NCI-H1417 treated with DMSO at 0.1 percent for 48 hours (cell line): ENCODE data around the gene EDN2.

Source experiments
- DNase-seq: peaks from one replicate; lab custom pipeline; 2025; lab: John Stamatoyannopoulos, UW

The EDN2 gene

GRCh38 chr1:41517062-41517438 lies 32.6 kb upstream of the EDN2 start:
- DNase-seq: no peak

DNA sequence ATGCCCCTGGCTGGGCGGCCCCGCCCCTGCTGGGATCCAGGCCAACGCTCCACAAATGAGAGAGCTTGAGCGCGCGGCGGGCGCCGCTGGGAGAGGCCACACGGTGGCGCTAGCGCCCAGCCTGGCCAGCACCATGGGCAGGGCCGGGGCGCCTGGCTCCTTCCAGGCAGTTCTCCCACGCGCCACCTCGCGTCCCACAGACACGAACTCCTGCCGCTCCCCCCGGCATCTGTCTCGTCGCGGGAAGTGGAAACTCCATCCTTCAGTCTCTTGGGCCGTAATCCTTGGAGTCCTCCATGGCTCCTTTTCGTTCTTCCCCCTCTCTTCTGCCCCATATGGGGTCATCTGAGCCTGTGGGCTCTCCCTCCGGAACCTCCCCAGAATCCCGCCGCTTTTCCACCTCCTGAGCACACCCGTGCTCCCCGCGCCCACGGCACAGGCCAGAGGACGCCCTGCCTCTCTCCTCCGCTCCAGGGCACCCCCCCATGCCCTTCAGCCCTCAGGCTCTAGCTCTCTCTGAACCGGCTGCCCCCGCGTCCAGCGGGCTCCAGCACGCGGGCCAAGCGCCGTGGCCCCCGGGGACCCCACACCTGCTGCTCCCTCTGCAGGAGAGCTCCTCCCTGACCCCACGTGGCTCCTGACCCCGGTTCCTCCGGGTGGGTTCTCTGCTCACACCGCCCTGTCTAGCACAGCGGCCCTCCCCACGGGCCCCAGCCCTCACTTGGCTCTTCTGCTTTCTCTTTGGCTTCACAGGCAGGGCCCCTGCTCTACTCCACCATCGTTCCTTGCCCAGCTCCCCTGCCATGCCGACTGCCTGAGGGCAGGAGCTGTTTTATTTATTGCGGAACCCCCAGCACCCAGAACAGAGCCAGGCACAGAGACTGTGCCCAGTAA lies 31.9 kb upstream of the EDN2 start:
- peak; percentile 45 for DNase-seq

DNA sequence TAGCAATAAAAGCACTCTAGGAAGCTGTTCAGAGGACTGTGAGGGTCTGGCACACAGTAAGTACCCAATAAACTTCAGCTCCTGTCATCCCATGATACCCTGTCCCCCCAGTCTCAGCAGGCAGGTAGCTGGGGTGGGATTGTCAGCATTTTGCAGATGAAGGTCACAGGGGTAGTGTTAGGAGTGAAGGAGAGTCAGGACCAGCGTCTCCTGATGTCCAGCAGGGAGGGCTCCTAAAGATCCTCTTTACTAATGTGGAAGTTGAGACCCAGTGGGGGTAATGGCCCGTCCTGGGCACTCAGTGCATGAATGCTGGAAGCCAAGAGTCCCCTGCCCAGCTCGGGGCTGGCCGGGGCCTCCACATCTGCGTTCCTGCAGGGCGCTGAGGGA lies 31.3 kb upstream of the EDN2 start:
- no peak for DNase-seq

GRCh38 chr1:41515131-41515678 lies 30.7 kb upstream of the EDN2 start:
- no peak for DNase-seq

DNA sequence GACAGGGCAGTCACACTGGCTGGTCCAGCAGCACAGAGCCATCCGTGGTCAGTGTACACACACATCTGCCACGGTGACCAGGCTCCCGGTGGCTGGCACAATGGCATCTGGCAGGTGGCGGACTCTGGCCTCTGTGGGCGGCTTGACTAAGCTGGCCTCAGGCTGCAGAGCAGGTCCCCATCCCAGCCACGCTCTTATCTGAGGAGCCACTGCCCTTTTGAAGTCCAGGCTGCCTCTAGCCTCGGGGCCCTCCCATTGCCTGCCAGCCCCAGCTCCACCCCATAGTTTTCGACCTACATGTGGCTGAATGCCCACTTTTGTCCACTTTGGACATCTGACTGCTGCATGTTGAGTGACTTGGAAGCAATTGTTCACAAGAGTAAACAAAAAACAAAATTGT lies 29.9 kb upstream of the EDN2 start:
- DNase-seq: no peak

GRCh38 chr1:41513383-41513735 lies 28.9 kb upstream of the EDN2 start:
- no peak for DNase-seq

DNA sequence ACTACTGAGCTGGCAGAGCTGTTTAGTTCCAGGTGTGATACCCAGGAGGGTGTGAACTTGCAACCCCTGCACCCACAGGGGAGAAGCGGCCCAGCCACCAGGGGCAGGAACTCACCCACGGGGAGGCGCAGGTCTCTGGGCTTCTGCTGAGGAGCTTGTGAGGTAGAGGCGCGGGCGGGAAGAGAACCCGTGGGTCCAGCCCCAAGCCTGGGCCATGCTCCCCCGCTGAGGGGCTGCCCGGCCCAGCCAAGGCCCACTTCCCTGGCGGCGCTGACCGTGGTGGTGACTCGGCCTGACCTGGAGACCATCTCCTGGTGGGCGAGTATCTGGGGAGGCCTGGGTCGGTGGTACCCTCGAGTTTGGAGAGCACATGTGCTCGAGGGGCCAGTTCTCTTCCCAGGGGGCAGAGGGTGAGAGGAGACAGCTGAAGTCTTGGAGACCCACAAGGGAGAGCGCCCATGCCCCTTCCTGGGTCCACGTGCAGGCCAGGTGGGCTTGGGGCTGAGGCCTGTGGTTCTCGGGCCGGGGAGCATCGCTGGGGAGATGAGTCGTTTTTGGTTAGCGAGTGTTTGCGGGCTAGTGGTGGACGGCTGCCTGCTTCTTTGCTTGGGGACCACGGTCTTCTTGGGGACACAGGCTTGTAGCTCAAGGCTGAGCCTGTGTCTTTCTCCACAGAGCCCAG lies 28.4 kb upstream of the EDN2 start:
- DNase-seq: no peak

DNA sequence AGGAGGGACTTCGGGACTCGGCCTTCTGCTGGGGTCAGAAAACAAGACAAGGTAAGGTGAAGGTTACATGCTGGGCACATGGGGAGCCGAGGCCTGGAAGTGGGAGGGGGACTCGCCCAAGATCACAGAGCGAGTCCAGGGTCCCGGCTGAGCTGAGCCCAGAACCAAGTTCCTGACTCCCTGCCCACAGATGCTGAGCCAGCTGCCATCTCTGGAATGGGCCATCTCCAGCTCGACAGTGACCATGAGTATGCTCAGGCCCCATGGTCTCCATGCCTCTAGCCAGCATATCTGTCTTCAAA lies 26.7 kb upstream of the EDN2 start:
- no peak for DNase-seq

- DNase-seq: no peak
Measured at GRCh38 chr1:41510531-41511238, 26.2 kb upstream of the EDN2 start.

DNA sequence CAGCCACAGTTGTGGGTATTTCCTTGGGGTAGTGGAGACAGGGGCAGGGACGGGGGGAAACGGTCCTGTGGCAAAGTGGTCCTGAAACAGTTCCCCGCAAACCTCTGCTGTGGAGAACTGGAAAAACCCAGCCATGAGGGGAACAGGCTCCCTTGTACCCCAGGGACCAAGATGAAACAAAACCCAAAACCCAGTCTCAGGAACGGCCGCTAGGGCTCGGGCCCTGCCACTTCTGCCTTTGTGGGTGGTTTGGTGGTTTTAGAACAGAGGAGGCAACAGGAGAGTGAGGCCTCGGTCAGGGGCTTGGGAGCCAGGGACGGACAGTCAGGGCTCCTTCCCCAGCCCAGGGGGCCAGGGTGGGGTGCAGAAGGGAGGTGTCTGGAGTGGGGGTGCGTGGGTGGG lies 24.8 kb upstream of the EDN2 start:
- no peak for DNase-seq

DNA sequence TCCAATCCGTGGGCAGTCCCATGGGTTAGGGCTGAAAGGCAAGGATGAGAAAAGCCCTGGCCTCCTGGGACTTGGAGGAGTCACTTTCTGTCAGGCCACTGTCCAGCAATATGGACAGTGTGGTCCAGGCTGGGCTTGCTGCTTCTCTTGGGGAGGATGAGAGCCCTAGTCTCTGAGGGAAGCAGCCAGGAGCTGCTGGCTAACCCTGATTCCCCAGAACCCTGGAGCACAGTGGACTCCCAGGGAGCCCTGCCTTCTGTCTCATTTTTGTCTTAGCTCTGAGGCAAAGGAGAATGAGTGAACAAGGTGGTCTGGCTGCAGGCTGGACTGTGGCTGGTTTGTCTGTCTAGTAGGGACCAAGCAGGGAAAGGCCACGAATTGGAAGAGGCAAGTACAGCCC lies 23.8 kb upstream of the EDN2 start:
- no peak for DNase-seq

DNA sequence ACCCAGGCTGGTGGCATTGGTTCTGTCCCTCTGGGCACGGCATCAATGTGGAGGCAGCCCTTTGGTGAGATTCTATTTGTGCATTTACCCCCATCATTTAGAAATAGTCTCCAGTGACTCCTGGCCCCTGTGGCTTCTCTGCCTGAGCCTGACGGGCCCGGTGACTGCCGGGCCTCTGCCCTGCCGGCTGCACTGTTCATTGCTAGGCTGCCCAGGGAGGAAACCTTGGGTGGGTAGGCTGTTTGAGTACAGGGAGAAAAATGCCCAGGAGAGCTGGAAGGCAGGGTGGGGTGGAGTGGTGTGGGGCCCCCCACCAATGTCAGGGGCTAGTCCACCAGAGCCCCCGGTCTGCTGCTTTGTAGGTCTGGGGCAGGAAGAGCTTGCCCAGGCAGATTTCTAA lies 23.4 kb upstream of the EDN2 start:
- no peak for DNase-seq

DNA sequence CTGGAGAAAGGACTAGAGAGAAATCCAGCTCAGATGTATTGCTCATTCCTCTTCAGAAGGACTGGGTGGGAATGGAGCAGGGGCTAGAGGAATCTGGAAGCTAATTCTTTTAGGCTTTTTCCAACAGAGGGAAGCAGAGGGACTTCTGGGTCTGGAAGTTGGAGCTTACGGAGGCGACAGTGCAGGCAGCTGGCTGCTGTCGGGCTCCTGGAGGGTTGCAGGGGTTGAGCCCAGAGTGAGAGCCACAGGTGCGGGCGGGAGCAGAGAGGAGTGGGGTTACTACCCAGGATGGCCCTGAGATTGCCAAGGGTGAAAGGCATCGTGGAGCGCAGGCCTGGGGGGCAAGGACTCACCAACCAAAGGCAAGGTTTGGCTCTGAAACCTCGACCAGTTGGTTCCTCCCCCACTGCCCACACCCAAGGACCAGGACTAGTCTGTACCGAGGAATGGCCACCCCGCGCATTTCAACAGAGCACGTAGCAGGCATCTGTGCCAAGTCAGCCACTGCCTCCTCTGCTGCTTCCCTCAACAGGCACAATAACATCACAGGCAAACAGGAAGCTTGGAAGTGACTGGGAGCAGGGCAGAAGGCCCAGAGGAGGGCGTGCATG lies 22.7 kb upstream of the EDN2 start:
- DNase-seq: no peak

- DNase-seq: no peak
Measured at GRCh38 chr1:41504114-41505035, 19.9 kb upstream of the EDN2 start.

GRCh38 chr1:41503538-41504113 lies 19.1 kb upstream of the EDN2 start:
- DNase-seq: no peak

- DNase-seq: no peak
Measured at GRCh38 chr1:41502912-41503311, 18.4 kb upstream of the EDN2 start.

DNA sequence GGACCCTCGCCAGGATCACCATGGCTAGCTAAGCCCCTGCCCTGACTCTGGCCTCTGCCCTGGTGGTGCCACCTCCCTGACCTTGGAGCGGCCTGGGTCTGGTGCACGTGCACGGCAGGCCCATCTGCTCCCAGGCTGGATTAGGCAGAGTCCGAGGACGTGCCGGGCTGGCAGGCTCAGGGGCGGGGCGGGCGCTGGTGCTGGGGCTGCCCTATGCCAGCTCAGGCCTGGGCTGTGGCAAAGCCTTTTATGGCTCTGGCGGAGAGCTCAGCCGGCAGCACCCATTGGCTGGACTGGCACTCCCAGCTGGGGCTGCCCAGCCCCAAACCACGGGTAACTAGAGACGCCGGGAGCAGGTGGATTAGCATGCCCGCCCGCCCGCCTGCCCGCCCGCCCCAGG lies 17.1 kb upstream of the EDN2 start:
- no peak for DNase-seq

DNA sequence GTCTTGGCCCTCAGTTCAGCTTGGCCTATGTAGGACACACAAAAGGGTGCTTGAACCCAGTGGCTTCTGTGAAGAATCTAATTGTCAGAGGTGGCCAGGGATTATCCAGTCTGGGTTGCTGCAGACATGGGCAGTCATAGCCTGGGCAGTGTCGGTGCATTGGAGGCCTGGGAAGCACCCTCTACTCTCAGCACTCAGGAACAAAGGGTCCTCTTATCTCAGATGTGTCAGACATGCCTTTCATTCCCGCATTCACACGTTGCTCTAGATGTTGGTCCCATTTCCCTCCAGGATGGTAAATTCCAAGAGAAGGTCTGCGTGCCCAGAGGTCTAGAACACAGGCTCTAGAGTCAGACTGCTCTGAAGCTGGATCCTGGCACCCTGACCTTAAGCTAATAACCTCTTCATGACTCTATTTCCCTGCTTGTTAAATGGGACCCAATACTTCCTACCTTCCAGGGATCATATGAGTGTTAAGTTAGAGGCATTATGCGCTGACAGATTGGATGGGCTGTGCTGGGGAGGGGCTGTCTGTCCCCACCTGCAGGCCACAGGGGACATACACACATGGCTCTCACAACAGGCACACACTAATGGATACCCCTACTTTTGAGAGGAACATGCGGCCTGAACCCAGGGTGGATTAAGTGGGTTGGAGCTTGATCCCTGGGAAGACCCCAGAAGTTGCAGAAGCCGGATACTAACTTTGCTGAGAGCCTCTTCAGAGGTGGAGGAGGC lies 16.5 kb upstream of the EDN2 start:
- DNase-seq: no peak

- DNase-seq: no peak
Measured at GRCh38 chr1:41500378-41500777, 15.9 kb upstream of the EDN2 start.

DNA sequence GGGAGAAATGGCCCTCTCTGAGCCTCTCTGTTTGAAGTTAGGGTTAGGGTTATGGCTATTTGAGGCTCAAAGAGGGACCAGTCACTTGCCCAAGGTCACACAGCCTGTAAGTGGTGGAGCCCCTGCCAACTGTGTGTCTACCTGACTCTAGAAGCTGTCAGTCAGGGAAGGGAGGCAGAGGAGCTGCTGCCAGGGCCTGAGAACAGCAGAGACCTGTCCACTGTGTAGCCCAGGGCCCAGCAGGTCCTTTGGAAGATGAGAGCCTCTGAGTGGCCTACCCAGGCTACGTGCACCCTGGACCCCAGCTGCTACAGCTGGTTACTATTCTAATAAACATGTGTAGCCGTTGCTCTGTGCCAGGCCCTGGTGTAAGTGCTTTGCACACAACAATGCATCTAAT lies 15.1 kb upstream of the EDN2 start:
- DNase-seq: no peak
